HG03135 (cell line): ENCODE measurements around the gene PTCD1.

Source experiments
- ATAC-seq: cut with Tn5 transposase; IDR thresholded peaks from one replicate; pipeline ENCODE4 v1.9.1; 2021; ENCODE audit warnings: mild to moderate bottlenecking, moderate library complexity; ENCODE audit not compliant: unreplicated experiment

PTCD1 gene, protein sequence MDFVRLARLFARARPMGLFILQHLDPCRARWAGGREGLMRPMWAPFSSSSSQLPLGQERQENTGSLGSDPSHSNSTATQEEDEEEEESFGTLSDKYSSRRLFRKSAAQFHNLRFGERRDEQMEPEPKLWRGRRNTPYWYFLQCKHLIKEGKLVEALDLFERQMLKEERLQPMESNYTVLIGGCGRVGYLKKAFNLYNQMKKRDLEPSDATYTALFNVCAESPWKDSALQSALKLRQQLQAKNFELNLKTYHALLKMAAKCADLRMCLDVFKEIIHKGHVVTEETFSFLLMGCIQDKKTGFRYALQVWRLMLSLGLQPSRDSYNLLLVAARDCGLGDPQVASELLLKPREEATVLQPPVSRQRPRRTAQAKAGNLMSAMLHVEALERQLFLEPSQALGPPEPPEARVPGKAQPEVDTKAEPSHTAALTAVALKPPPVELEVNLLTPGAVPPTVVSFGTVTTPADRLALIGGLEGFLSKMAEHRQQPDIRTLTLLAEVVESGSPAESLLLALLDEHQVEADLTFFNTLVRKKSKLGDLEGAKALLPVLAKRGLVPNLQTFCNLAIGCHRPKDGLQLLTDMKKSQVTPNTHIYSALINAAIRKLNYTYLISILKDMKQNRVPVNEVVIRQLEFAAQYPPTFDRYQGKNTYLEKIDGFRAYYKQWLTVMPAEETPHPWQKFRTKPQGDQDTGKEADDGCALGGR

DNA sequence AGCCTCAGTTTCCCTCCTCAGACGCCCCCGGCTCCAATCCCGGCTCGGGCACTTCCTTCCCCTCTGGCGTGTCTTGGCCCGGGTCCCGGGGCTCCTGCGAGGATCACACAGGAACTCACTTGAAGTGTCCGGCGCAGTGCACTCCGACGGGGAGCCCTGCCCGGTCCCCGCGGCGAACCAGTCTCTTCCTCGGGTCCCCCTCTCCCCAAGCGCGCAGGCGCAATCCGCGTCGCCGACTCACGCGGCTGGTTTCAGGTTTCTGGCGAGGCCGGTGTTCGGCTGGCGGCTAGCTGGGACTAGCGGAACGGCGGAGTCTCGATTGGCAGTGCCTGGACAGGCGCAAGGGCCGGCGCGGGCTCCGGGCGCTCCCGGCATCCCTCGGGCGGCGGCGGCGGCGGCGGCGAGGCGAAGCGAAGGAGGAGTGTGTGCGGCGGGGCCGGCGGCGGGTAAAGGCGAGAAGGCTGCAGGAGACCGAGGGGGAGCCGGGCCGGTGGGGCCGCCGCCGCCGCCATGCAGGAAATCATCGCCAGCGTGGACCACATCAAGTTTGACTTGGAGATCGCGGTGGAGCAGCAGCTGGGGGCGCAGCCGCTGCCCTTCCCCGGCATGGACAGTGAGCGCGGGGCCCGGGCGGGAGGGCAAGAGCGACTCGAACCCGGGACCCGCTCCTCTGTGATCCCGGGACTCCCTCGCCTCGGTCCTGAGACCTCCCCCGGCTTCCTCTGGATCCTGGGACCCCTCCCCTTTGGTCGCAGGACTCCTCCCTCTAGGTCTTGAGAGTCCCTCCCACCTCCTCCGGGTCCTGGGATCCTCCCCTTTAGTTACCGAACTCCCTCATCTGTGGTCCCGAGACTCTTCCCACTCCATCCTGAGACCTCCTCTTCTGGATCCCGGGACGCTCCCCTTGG is at the start of gene PTCD1, which contains the start of gene CPSF4:
TSS of gene PTCD1 (minus strand) at position 226 of the 908 bp plus-strand sequence. CDS start 3,556 bp downstream, outside the sequence.
TSS of gene CPSF4 (plus strand) at position 371 of the 908 bp plus-strand sequence. CDS start at position 511, 140 bp downstream.
- ATAC-seq = peak; percentile 90

DNA sequence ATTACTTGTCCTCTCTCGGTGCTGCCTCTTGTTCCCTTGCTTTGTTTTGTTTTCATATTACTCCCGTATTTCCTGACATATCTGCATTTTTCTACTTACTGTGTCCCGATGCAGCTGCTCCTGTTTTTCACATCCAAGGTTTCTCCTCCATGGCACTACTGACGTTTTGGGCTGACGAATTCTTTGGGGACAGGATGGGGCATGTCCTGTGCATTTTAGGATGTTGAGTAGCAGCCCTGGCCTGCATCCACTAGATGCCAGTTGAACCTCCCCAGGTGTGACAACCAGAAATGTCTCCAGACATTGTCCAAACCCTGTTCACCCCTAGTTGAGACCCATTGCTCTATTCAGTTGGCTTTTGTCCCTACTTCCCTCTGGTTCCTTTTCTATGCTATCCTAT is 46.5 kb upstream of the PTCD1 start:
- no peak for ATAC-seq

DNA sequence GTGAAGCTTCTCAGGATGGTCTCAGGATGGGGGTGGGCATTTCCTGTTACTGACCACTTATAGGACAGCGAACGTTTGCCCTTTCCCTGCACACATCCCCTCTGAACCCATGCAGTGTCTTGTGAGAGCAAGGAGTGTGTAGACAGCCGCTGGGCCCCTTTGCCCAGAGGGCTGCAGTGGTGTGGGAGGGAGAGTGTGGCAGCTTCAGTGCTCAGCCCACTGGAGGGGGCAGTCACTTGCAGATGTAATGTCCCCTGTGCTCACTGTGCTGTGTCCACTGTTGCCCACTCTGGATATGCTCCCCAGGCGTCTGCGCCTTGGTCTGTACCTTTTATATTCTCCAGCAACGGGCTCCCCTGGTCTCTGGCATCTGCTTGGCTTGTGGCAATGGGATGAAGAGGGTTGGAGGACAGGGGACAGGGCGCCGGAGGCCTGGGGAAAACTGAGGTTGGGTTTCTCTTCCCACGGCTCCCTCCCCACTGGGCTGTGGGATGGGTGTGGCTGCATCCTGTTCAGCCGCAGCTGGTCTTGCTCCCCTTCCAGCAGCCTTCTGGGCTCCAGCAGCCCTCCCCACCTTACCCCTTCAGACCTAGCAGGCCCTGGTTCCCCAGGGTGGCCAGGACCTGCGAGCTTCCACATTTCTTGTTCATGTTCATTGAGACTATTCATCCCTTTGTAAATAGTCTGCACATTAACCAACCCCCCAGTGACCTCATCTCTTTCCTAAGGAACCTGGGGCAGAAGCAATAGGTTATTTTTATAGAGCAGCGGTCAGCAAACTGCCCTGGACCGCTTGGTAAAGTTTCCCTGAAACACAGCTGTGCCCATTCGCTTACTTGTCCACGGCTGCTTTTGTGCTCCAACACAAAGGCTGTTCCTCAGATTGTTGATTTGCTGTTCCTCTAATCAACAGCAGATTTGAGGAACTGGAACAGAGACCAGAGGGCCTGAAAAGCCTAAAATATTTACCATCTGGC is 40.2 kb upstream of the PTCD1 start:
- ATAC-seq = no peak

DNA sequence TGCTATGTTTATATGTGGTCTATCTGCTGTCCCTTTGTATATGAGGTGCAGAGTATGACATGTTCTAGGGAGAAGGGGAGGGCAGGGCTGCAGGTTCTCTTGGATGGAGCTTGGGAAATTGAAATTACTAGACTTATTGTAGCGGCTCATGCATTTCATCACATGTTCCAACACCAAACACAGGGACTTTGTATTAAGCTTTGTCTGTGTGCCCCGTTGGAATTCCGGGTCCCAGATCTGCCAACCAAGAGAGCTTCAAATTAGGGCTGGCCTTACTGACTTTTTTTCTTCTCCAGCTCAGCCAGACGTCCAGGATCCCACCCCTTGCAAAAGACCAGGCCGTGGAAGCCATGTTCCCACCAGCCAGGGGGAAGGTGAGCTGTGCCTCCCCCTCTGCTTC is 37.5 kb upstream of the PTCD1 start:
- ATAC-seq = no peak

DNA sequence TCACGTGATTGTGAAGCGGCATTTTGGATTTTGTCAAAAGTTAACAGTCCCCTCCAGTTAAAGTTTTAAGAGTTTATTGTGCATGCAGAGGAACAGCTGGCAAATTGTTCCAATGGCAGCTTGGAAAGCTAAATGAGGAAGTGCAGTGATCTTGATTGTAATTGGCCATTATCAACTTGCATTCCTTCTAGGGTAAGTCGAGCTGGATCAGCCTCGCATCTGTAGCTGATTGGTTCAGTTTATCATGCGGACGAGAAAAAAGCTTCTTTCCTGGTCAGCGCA is 34.7 kb upstream of the PTCD1 start:
- ATAC-seq = no peak

DNA sequence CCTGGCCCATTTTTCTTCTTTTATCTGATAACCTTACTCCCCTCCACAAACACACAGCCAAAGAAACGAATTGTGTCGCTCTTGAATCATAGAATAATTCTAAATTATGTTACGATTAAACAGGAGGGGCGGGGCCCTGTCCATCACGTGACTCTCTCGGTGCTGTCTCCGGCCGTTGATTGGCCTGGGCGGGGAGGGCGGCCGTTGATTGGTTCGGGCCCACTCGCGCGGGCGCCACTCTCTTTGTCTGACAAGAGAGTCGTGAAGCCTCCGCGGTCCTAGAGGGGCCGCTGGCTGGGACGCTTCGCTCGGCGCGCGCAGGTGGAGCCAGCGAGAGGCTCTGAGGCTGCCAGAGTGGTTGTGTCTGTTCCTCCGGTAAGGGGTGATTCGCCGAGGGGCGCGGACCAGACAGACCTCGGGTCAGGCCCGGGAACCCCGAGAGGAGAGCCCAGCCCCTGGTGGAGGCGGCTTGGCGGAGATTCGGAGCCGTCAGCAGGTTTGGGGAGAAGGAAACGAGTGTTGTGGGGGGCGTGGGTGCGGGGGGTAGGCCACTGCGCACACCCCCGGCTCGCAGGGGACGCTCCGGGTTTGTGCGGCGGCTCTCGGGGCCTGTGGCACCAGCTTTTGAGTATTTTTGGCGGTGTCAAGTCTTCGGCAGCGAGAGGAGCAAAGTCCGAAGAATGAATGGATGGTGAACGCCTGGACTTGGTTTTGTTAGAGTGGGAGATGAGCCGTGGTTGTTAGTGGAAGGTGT is 34.1 kb upstream of the PTCD1 start, which contains the start of gene ZNF789:
TSS of gene ZNF789 (plus strand) at position 330 of the 754 bp plus-strand sequence. CDS start 3,567 bp downstream, outside the sequence.
- ATAC-seq = peak; percentile 96

DNA sequence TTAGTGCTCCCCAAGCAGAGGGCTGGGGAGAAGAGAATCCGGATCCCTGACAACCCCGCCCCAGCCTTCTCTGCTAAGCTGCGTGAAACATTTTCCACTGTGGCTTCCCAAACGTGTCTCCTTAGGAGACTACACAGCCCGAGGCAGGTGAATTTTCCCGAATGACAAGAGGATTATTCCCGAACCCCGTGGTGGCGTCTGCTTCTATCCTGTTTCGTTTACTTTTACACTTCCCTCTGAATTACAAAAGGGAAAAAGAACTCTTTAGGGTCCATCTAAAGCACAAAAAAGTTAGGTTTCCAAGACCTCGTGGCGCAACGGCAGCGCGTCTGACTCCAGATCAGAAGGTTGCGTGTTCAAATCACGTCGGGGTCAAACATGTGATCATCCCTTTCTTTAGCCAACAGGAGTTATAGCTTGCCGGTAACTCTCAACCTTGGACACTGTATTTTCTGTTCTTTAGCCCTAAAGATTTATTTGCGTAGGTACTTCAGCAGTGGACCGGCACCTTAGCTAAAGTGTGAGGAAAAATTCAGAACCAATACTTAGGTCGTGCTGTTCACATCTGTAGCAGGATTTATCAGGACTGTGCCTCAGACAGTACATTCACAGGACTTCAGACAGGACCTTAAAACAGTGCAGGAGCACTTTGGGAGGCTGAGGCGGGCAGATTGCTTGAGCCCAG is 30.9 kb upstream of the PTCD1 start:
- no peak for ATAC-seq

DNA sequence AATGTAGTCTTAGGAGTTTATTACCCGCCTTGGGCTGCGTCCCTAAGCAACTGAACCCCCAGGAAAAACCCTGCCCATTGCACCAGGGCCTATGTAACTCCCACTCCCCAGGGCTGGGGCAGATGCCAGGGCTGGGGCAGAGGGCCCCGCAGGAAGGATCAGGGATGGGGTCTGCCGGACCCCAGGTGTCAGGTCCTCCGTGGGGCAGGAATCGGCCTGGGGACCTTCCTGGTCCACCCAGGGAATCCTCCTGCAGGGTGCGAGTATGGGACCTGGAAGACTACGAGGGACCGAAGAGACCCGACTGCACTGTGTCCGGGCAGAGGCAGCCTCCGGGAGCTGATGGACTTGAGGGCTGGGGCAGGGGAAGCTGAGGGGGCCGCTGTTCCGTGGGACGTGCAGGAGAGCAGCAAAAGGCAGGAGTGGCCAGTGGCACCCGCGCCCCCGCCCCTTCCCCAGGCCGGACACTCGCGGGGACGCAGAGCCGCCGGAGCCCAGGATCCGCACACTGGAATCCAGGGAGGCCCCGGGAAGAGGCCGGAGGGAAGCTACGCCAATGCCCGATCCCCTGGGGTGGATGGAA is 29.8 kb upstream of the PTCD1 start:
- no peak for ATAC-seq

DNA sequence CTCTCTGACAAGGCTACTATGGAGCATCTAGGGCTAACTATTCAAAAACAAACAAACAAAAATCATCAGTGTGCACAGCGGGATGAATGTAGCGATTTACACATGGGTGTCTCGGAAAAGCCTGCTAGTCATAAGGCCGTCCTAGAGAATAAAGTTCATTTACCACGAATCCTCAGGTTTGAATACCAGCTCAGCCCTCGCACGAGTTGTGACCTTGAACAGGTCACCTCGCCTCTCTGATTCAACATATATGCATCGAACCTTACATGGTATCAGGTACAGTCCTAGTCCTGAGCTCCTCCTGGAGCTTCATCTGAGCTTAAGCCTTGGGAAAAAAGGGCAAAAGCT is 26.8 kb upstream of the PTCD1 start:
- no peak for ATAC-seq

DNA sequence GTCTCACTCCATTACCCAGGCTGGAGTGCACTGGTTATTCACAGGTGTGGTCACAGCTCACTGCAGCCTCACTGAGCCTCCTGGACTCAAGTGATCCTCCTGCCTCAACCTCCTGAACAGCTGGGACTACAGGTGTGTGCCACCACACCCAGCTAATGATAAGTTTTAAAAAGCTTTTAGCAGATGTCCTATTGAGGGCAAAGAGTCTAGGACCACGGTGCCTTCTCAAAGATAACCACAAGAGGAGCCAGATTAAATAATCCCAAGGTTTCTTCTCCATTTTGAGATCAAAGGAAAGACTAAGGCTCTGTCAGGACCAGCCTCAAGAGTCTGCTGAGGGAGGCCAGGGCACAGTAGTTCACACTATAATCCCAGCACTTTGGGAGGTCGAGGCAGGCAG is 22.6 kb upstream of the PTCD1 start:
- ATAC-seq = no peak

DNA sequence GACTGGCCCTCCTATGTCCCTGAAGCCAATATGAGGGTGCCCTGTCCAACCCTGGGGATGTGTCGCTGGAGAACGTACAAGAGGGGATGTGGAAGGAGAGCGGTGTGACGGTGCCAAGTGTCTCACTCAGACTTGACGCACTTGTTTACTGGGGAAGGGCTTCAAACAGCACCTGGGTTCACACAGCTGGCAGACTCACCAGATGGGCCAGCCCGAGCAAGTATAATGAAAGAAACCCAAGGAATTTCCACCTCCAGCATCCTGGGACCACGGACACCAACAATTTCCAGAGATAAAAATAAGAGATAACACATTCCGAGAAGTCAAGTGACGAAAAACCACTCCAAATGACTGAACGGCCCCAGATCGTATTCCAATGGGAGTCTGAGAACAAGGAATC is 22.1 kb upstream of the PTCD1 start:
- no peak for ATAC-seq

DNA sequence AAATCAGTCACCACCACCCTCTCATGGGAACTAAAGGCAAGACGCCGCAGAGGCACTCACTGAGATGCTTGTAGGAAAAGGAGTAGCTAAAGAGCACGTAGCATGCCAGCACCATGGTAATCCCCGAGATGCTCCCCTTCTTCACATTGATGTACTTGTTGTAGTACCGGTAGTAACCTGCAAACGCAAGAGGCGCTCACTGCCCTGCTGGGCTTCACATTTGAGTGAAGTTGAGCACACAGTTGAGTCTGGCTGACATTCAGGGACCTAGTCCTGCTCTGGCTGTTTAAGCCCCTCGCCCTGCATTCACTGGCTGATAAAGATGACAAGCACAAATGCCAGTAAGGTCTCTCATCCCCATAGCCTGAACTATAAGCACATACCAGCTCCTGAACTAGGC is 20.5 kb upstream of the PTCD1 start:
- no peak for ATAC-seq

DNA sequence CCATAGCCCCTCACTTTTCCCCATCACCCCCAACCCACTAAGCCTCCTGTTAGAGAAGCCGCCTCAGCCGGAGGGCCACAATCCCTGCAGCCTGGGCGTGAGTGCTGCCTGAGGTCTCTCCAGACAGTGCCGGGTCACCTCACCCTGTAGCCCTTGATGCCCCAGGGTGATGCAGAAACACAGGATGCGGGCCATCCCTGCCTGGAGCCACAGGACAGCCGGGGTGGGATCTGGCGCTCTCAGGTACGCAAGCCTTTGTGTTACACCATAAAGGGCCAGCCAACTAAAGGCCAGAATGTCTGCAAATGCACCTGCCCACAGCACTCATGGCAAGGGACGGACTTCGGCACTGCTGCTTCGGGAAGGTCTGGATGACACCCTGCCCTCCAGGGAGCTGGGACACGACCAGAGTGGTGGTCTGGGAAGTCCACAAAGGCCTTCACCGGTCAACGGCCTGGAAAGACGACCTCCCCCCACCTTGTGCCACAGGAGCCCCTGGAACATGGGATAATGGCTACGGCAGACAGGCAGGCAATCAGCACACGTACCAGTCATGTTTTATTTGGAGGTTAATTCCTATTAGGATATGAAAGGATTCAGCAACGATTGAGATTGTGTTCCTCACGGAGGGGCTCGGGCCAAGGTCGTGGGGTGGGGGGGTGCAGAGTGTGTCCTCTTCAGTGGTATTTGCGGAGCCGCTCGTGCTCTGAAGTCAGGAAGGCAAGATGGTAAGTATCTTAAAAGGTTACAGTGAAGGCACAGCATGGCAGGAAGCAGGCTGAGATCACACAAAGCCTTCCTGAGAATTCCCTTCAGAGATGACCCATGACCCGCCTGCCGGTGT is 19.3 kb upstream of the PTCD1 start:
- no peak for ATAC-seq

DNA sequence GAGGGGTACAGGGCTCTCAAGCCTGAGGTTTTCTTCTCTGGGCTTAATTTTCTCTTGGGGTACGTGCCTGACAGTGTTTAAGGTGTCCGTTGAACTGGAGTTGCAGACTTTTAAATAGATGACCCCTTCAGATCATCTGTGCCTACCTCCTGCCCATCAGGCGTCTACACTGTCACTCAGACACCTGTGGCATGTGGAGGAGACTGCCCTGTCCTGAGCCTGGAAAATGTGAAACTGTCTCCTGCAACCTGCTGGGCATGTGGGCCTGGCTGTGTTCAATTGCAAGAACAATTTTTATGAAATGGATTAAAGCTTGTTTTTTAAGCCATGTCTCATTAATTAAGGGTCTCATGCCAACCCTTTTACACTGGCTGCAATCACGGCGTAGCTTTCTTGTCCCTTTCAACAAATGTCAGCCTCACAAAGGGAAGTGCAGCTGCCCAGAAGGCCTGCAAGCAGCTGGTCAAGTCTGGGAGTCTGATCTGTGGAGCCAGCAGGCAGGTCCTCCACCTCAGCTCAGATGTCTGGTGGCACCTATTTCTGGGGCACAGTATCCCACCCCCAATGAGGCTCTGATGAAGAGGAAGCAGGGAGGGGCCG is 18.6 kb upstream of the PTCD1 start:
- no peak for ATAC-seq

DNA sequence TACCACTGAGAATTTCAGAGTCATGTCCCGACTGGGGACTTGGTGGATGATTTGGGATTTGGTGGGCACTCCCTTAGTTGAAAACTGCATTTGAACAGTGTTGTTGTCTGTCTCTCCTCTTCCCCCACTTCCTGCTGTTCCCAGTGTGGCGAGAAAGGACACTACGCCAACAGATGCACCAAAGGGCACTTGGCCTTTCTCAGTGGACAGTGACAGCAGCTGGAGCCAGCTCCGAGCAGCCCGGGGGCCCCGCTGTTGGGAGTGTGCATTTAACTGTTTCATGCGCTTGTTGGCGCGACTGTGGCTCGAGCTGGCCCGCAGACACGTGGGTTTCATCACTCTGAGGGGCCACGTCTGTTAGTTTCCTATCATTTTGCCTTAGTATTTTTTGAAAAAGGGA is 17.7 kb upstream of the PTCD1 start:
- no peak for ATAC-seq

DNA sequence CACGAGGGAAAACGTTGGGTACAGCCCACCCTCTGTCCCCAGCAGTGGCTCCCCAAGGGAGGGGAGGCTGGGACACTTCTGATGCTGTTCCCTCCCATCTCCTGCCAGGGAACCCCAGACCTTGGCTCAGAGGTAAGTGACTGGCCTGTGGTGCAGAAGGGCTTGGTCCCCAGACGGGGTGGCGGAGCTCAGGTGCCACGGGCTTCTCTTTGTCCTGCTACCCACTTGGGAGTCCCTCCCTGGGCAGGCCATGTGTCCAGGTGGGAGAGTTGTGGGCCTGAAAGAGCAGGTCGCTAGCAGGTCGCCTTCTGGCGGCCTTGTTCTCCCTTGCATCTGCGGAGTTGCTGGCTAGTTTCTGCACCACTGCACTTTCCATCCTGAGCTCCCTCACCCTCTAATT is 17.3 kb upstream of the PTCD1 start:
- no peak for ATAC-seq

DNA sequence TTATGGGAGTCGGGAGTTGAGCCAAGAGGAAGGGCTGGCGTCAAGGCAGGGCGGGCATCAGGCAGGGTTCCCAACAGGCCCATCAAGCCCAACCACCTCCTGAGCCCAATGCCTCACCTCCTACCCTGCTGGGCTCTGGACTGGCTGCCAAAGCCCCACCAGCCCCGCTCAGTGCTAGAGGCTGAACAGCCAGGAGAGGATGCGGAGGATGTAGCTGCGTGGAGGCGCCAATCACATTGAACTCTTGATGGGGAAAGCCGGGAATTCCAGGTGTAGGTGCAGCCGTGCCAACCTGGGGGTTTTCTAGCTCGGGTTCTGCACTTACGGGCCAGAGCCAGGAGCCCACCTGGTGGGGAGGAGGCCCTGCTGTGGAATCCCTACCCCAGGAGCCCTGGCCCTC is 14.5 kb upstream of the PTCD1 start:
- no peak for ATAC-seq
